ENCODE results near the gene FRRS1L.

GRCh38 chr9:109198736-109199382 lies 31.8 kb upstream of the FRRS1L start:
- TF ChIP-seq POLR2AphosphoS5 (IDR thresholded peaks at IDR 0.05) = no peak
- no peak for TF ChIP-seq CTCF (IDR thresholded peaks at IDR 0.05)

All from stomach (tissue), 4 donors.